Measurements from ENCODE around the gene RNU1-1.
"Not testable (repeated sequence)": the region's sequence is repeated elsewhere in the genome, so short reads cannot be mapped to it uniquely, and the experiment has no call there.

RNU1-1 gene

GRCh38 chr1:16514107-16515055 is at the start of gene RNU1-1:
RNU1-1 (minus strand) TSS chr1:16514285.
- peak; percentile 92 for DNase-seq

GRCh38 chr1:16561035-16561434 is 47.0 kb upstream of the RNU1-1 start:
- not testable (repeated sequence) for DNase-seq

DNA sequence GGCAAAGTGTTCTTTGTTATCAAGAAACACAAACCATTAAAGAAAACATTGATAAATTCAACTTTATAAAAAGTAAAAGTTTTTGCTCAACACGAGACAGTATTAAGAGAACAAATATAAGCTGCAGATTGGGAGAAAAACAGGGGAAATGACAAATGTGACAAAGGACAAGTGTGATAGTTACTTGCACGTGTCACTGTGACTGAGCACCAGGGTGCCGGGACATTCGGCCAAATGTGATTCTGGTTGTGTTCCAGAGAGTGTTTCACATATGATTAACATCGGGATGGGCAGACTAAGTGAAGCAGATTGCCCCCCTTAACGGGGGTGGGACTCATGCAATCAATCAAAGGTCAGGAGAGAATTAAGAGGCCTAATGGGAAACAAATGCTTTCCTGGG is 46.4 kb upstream of the RNU1-1 start:
- DNase-seq = not testable (repeated sequence)

- DNase-seq = not testable (repeated sequence)
Observed at GRCh38 chr1:16559688-16560087, 45.6 kb upstream of the RNU1-1 start.

- DNase-seq = not testable (repeated sequence)
Observed at GRCh38 chr1:16557034-16557433, 42.9 kb upstream of the RNU1-1 start.

GRCh38 chr1:16553244-16553643 is 39.2 kb upstream of the RNU1-1 start:
- not testable (repeated sequence) for DNase-seq

DNA sequence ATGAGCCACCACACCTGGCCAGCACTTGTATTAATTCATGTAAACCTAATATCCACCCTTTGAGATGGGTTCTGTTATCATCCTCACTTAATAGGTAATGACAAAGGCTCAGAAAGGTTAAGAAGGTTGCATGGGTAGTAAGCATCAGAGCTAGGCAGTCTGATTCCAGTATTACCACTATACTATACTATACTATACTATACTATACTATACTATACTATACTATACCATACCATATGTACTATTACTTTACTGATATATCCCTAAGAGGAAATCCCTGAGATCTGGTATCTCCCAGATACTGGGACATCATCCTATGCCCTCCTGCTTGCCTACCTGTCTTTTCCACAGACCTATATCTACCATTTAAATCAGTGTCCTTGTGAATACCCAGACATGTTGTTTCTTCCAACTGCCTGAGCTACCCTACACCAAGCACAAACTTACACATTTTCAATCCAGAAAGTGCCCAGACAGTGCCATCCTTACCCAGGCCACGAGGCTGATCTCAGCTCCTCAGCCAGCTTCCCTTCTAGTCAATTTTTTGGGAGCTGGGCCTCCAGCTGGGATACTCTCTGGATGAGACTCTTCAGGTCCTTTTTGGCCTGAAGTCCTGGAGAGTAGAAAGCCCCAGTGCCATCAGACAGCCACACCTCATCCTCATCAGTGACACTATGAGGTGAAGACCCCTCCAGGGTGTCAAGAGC is 36.3 kb upstream of the RNU1-1 start:
- not testable (repeated sequence) for DNase-seq

GRCh38 chr1:16549545-16549944 is 35.5 kb upstream of the RNU1-1 start:
- DNase-seq = not testable (repeated sequence)

DNA sequence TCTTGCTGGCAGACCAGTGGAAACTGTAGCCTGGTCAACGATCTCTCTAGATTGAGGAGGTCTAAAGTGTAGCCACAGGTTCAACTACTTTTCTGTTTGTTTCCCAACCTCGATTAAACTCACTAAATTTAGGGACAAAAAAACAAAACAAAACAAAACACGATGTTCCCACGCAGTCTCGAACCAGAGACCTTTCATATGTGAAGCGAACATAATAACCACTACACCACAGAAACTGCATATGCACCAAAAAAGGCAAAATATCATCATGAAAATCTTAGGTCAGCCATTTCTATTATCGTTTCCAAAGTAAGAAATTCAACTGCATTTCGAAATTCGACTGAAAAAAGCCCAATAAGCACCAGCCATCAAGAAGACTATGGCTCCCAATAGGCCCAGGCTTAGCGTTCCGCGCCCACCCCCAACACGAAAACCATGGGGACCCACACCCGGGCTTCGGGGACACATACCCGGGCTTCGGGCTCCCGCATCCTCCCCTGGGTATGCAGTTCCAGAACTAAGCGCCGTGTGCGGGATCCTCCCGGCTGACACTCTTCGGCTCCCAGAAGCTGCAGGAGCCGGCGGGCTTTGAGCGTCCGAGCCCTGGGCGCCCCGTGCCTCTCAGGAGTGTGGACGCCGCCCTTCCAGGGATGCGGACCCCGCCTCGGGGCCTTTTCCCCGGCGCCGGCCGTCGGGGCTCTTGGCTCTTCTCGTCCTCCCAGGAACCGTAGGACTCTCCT is 33.6 kb upstream of the RNU1-1 start:
- DNase-seq = not testable (repeated sequence)

DNA sequence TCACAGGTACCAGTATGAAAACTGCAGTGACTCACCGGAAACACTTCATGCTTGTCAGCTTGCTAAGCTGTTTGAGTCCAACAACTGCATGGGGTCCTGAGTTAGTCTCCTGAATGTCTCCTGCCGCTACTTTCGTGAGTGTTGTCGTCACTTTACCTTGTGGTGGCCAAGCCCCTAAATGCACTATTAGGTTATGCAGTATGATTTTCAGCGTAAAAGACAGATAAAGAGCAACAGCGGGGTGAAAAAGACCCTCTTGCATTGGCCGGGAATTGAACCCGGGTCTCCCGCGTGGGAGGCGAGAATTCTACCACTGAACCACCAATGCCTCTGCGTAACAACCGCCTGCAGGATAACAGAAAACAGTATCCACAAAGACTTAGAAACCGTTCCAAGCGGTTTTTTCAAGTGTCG is 31.6 kb upstream of the RNU1-1 start:
- DNase-seq = not testable (repeated sequence)

- peak; percentile 59 for DNase-seq
Observed at GRCh38 chr1:16540421-16540893, 26.4 kb upstream of the RNU1-1 start.

- not testable (repeated sequence) for DNase-seq
Observed at GRCh38 chr1:16537528-16537927, 23.4 kb upstream of the RNU1-1 start.

DNA sequence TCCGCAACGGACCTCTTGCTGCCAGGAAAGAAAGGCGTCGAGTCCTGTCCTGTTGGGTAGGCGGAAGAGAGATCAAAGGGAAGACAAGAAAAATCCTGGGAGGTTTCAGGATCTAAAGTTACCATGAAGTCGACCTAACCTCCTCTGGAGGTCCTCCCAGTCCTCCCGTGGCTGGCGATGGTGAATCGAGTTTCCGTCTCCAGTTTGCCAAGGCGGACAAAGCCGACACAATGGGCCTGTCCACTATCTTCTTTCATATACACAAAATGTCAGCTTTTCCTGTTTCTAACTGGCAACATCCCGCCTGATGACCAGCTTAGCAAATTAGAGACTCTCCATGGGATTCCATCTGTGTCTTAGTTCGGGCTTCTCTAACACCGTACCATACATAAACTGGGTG is 22.7 kb upstream of the RNU1-1 start:
- not testable (repeated sequence) for DNase-seq

DNA sequence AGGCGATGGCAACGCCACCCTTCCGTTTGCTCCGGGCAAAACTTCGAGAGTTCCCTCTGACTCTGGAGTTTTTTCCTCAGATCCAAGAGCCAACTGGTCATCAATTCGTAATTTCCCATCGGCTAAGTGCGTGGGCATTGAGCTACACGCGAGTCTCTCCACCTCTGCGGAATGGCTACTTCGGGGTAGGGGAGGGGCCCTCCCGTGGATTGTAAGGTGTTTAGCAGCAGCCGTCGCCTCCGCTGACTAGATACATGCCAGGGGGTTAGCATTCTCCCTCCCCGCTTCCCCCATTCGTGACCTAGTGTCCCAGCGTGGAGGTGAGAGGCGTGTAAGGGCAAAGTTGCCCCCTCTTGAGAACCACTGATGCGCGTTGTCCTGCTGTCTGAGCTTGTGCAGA is 21.8 kb upstream of the RNU1-1 start:
- not testable (repeated sequence) for DNase-seq

DNA sequence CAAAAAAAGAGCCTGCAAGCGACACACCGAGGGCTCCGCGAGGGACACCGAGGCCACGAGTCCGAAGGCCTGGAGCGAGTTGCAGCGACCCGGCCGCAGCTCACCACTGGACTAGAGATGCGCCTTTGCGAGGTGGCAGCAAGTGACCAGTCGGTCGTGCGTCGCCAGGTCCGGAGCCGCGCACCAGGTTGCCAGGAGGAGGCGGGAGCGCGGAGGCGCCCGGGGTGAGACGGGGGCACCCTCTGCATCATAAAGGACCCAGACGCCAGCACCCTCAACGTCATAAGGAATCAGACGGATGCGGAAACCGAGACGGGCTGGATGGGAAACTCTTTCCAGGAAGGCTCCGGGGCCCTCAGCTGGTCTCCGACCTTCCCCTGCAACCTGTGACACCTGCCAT is 21.4 kb upstream of the RNU1-1 start:
- not testable (repeated sequence) for DNase-seq

- not testable (repeated sequence) for DNase-seq
Observed at GRCh38 chr1:16534829-16535456, 20.9 kb upstream of the RNU1-1 start.

- not testable (repeated sequence) for DNase-seq
Observed at GRCh38 chr1:16534239-16534828, 20.2 kb upstream of the RNU1-1 start.

GRCh38 chr1:16532235-16532991 is 18.3 kb upstream of the RNU1-1 start:
- DNase-seq = not testable (repeated sequence)

GRCh38 chr1:16528338-16528737 is 14.3 kb upstream of the RNU1-1 start:
- not testable (repeated sequence) for DNase-seq

GRCh38 chr1:16525769-16526168 is 11.7 kb upstream of the RNU1-1 start:
- not testable (repeated sequence) for DNase-seq

GRCh38 chr1:16521679-16522078 is 7.6 kb upstream of the RNU1-1 start:
- not testable (repeated sequence) for DNase-seq

Data from NCI-H526 treated with DMSO at 0.1 percent for 48 hours (cell line).